Fibroblast of skin of right biceps (primary cell): ENCODE results near the gene TOX2.

Experiments
- DNase-seq: peaks from one replicate; pipeline ENCODE4 v3.0.0-alpha.2; 2013

TOX2 gene

DNA sequence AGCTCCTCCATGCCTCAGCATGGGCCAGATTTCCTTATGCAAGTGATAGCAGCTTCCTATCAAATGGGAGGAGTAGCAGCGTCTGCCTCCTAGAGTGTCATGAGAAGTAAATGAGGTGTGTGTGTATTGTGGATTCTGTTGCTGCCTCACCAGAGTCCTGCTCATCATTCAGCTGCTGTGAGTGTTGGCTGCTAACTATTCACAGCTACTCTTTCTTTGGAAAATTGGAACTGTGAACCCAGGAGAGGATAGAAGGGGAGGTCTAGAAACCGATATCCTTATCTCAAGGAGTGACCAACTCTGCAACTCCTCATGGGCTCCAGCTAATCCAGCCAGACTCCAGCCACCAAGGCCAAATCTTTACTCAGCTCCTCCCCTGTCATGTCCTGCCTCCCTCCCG, 63.3 kb downstream of the TOX2 start:
- no peak for DNase-seq

DNA sequence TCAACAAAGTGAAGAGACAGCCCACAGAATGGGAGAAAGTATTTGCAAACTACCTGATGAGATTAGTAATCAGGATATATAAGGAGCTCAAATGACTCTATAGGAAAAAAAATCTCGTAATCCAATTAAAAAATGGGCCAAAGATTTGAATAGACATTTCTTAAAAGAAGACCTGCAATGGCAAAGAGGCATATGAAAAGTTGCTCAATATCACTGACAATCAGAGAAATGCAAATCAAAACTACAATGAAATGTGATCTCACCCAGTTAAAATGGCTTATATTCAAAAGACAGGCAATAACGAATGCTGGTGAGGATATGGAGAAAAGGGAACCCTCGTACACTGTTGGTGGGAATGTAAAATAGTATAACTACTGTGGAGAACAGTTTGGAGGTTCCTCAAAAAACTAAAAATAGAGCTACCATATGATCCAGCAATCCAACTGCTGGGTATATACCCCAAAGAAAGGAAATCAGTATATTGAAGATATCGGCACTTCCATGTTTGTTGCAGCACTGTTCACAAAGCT, 65.0 kb downstream of the TOX2 start:
- DNase-seq: no peak

DNA sequence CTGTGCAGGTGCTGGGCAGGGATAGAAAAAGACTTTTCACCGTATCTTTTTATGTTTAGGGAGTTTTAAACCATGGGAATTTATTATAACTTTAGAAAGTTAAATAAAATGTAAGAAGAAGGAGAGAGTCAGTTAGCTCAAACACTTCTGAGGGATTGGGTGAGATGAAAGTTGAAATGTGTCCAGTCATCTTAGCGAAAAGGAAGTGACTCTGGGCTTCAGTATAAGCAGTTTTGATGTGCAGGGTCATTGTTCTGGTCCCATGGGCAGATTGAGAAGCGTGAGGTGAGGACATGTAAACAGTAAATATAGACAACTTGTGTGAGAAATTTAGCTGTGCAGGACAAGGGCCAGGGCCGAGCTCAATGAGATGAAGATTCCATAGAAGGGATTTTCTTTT, 66.9 kb downstream of the TOX2 start:
- DNase-seq: no peak

DNA sequence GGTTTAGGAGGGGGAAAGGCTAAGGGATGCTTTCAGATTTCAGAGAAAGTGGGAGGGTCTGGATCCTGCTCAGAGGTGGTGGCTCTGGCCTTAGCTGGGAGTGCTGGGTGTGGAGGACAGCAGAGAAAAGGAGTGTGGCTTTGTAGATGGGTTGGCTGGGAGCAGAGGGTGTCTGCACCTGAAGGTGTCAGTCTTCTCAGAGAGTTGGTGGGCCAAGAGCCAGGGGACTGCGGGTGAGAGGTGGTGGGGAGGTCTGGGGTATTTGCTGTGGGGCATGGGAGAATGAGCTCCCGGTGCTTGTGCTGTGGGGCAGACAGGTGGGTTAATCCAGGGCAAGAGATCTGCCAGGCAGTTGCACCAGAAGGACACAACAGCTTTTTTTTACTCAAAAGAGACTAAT, 67.4 kb downstream of the TOX2 start:
- DNase-seq: no peak

DNA sequence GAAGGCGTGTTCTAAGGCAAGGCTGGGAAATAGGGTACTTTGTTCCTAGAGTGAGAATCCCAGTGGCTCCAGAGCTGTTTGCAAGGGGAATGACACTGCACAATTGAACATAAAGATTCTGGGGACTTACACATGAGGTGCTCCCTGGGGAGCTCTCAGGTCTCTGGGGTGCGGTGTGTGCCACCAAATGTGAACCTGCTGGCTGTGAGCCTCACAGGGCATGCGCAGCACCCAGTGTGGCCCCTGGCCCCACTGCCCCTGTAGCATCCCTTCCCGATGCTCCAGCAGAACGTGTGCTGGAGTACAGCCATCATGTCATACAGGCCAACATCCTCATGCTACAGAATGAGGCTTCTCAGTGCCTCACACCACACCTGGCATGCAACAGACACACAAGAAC, 68.2 kb downstream of the TOX2 start:
- no peak for DNase-seq

DNA sequence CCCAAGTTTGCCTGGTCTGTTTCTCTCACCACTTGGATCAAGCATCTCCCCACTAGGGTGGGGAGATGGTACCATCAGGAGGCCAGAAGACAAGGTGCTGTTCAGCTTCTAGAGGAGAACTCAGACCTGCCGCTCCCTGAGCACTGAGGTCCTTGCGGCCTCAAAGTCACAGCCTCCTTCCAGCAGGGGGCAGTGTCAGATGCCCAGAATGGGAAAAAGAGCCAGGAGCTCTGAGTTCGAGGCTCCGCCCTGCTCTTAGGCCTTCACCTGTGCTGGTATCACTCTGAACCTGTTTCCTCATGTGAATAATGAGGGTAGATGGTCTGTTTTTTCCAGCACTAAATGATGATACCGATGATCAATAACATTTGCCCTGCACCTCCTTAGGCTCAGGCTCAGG, 68.7 kb downstream of the TOX2 start:
- DNase-seq: no peak

DNA sequence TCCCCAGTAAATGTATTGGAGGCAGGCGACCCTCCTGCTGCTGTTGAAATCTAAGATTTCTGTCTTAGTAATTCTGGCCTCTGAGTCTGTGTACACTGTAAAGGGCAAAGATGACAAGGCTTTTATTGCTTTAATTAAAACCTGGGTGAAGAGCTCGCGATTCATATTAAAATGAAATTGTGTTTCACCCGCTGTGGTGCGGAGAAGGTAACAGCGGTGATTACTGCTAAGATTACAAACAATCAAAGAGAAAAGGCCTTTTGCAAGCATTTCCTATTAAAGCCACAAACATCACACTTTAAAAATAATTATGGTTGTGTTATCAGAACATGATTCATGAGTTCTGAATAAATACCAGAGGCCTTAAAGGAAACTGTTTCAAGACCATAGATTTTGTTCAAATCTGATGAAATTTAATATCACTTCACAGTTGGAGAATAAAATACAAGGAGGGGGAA, 69.3 kb downstream of the TOX2 start:
- no peak for DNase-seq

DNA sequence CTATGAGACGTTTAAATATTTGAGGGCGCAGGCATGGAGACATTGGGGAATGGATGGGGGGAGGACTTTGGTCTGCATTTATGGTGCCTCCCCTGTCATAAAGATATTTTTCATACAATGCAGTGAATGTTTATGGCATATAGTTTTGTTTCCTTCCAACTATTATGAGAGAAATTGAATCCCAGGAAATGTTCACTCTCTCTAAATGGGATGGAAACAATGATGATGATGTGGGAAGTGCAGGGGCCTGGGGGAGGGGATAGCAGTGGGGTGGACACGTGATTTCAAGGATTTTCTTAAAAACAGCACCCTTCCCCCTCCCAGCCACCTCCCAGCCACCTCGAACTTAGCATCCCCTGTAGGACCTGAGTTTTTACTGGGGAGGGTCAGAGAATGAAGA, 69.9 kb downstream of the TOX2 start:
- peak; percentile 19 for DNase-seq

DNA sequence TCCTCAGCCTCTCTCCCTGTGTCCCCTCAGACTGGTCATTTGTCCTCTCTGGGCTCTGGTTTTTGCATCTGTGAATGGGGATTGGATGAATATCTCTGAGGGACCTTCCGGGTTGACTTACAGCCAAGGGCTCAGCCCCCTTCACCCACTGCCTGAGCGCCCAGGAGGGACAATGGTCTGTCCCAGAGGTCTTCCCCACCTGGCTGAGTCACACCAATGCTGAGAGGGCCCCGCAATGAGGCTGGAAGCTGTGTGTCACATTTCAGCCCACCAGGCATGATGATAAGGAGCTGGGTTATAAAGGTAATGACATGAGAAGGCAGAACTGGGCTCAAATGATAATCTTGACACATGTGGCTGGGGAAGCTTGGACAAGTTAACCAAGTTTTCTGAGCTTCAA, 70.5 kb downstream of the TOX2 start:
- DNase-seq: no peak

DNA sequence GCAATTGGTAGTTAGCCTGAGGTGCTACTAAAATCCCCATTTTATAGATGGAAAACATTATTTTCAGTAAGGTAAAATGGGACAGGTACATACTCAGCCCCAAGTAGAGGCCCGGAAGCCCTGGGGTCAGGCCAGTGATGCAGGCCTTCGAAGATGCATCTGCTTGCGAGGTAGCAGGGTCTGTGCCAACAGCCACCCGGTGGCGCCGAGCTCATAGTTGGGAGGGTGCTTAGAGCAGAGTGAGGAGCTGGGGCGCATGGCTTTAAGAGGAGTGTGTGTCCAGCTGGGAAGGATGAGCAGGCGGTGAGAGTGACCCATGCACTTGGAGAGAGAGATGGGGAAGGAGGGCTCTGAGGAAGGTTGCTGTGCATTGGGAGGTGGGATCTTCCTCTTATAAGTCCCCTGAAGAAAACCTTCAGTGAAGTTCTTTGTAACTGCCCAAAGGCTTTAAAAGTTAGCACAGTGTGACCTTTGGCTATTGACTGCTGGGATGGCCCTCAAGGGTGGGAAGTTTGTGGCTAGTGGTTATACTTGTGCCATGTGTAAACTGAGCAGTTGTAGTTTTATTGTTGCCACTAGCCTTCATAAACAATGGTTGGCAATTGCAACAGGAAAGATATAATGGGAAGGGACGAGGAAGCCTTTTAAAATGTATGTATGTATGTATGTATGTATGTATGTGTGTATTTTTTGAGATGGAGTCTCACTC, 71.1 kb downstream of the TOX2 start:
- DNase-seq: no peak

DNA sequence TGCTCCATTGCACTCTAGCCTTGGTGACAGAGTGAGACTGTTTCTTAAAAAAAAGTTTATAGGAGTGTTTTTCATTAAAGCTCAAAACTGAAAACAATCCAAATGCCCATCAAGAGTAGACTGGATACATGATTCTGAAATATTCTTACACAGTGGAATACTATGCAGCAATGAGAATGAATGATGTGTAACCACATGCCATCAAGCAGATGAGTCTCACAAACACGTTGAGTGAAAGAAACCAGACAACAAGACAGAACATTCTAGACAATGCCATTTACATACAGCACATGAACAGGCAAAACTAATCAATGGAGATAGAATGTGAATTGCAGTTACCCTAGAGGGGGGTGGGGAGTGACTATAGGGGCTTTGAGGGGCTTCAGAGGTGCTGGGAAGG, 72.4 kb downstream of the TOX2 start:
- no peak for DNase-seq

DNA sequence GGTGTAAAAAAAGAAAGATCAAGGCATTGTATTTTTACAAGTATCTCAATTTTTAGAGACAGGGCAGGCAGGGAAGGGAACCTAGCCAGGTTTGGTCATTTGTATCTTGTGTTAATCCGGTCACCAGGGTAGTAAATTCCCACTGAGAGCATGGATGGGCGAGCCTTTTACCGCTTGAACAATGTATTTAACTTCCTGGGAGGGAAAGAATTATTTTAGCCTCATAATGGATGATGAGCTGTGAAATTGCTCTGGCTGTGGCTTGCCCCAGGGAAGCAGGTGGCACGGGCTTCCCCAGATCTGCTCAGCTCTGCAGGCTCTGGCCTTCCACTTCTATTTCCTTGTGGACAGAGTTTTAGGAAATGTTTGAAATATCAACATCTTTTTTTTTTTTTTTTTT, 72.9 kb downstream of the TOX2 start:
- DNase-seq: no peak

DNA sequence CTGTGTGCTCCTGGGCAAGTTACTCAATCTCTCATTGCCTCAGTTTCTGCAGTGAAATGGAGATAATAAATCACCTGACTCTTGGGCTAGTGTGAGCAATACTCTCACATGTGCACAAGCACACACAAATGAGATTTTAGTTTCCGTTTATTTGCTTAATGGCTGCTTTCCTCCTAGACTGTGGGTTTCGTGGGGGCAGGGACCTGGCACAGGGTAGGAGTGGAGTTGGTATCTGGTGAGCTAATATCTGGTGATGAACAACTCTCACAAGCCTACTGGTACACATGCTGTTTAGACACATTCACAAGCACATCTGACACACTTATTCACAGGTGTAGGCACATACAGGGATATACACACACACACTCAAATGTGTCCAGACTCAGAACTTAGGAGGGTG, 73.8 kb downstream of the TOX2 start:
- no peak for DNase-seq

DNA sequence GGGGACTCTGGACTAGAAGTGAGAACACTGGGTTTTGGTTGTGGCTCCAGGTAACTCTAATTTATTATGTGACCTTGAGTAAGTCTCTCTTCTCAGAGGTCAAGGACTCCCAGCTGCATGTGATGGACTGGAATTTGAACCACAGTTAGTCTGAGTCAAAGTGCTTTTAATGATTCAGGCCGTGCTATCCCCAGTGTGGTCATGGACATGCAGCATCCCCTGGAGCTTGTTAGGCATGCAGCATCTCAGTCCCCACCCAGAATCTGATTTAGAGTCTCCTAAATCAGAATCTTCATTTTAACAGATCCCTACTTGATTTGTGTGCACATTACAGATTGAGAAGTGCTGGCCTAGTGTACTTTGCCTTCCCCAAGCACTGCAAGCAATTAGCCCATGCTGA, 74.2 kb downstream of the TOX2 start:
- DNase-seq: peak; percentile 51

DNA sequence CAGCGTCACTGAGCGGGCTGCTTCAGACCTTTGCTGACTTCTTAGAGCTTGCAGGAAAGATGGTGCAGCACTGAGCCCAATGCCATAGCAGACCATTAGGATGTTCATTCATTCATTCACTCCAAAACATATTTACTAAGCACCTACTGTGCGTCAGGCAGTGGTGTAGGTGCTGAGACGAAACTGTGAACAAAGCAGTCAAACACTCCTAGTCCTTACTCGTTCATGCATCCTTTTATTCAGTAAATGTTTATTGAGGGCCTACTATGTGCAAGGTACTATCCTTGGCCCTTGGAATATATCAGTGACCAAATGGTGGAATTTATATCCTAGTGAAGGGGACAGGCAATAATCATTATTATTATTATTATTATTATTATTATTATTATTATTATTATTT, 76.6 kb downstream of the TOX2 start:
- no peak for DNase-seq

DNA sequence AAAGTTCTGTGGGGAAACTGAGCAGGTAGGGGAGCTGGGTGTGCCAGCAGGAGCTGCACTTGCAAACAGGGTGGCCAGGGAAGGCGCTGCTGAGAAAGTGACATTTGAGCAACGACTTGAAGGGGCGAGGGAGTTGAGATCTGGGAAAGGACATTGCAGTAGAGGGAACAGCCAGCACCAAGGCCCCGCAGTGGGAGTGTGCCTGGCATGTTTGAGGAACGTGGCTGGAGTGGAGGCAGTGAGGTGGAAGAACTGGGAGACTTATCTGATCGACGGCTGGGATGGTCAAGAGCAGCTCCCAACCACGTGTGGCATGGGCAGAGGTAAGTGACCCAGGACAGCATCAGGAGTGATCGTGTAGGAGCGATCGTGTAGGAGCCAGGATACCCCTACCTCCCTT, 77.3 kb downstream of the TOX2 start:
- DNase-seq: no peak

DNA sequence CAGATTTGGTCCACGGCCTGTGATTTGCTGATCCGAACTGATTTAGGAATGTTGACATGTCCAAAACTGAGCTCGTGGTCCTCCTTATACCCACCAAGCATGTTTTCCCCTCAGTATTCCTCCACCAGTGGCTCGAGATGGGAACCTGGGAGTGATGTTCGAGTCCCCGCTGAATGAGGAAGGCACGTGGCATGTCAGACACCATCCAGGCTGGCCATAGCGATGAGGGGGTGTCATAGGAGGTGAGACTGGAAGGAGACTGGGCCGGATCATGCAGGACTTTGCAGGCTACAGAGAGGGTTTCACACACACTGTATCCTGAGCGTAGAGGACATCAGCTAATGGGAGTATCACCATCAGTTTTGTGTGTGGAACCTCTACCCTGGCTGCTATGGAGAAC, 78.2 kb downstream of the TOX2 start:
- no peak for DNase-seq

DNA sequence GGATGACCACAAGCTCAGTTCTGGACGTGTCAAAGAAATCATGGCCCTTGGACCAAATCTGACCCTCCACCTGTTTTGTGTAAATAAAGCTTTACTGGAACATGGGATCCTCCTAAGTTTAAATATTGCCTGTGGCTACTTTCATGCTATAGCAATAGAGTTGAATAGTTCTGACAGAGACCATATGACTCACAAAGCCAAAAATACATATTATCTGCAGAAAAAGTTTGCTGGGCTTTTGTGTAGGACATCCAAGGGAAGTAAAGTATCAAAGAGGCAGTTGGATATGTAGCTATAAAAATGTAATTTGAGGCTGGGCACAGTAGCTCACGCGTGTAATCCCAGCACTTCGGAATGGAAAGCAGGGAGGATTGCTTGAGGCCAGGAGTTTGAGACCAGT, 78.9 kb downstream of the TOX2 start:
- peak; percentile 49 for DNase-seq

DNA sequence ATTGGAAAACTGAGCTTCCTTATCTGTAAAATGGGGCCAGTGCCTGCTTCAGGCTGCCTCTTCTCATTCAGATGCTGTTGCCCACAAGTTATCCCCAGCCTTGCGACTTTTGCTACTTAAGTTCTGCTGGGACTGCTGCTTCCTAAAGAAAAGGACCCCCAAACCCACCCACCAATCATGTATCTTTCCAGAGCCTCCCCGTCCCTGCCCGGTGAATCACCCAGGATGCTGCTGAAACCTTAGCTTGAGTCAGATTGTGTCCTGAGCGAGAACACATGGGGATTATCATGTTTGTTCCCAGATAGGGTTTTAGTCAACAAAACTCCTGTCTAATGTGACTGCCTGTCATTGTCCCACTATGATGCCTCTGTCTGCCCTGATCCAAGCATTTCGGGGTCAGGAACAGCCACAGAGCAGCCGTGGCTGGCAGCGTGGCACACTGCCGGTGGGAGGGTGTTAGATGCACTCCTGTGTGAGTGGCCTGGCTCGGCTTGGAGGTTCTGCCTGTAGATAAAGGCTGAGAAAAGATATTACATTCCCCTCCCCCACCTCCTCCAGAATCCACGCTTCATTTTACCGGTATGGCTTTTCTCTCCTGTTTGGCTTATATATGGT, 79.9 kb downstream of the TOX2 start:
- peak; percentile 59 for DNase-seq

DNA sequence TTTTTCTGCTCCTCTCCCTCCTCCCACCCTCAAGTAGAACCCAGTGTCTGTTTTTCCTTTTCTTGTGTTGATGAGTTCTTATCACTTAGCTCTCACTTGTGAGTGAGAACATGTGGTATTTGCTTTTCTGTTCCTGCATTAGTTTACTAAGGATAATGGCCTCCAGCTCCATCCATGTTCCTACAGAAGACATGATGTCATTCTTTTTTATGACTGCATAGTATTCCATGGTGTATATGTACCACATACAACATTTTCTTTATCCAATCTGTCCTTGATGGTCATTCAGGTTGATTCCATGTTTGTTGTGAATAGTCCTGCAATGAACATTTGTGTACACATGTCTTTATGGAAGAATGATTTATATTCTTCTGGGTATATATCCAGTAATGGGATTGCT, 81.0 kb downstream of the TOX2 start:
- no peak for DNase-seq

DNA sequence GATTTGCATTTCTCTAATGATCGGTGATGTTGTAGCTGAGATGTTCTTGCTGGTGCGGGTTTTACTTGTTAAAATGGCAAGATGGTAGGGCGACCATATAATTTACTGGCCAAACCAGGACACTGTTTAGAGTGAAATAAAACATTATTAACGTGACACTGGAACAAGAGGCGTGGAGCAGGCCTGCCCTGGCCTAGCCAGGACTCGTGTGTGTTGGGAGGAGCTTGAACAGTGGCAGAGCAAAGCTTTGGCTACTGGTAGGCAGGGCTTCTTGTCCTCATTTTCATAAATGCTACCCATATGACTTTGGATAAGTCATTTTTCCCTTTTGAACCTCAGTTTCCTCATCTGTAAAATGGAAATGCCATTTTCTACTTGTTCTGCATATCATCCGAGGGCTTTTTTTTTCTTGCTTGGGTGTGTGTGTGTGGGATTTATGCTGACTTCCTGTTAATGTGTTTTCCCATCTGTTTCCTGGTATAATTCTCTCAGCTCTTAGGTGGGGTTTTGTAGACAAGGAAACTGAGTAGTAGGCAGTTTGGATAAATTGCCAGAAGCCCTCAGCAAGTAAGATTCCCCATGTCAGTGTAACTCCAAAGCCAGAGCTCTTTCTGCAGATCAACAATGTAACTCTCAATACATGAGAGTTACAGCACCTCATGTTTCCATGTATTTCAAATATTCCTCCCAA, 81.7 kb downstream of the TOX2 start:
- no peak for DNase-seq

DNA sequence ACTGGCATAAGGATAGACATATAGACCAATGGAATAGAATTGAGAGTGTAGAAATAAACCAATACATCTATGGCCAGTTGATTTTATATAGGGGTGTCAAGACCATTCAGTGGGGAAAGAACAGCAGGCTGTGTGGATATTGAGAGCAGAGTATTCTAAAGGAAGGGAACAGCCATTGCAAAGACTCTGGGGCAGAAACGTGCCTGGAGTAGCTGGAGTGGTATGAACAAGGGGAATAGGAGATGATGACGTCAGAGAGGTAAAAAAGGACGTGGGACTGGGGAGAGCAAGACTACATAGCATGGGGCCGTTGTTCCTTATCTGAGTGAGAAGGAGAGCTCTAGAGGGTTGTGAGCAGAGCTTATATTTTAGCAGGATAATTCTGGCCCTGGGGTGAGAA, 85.2 kb downstream of the TOX2 start:
- no peak for DNase-seq

DNA sequence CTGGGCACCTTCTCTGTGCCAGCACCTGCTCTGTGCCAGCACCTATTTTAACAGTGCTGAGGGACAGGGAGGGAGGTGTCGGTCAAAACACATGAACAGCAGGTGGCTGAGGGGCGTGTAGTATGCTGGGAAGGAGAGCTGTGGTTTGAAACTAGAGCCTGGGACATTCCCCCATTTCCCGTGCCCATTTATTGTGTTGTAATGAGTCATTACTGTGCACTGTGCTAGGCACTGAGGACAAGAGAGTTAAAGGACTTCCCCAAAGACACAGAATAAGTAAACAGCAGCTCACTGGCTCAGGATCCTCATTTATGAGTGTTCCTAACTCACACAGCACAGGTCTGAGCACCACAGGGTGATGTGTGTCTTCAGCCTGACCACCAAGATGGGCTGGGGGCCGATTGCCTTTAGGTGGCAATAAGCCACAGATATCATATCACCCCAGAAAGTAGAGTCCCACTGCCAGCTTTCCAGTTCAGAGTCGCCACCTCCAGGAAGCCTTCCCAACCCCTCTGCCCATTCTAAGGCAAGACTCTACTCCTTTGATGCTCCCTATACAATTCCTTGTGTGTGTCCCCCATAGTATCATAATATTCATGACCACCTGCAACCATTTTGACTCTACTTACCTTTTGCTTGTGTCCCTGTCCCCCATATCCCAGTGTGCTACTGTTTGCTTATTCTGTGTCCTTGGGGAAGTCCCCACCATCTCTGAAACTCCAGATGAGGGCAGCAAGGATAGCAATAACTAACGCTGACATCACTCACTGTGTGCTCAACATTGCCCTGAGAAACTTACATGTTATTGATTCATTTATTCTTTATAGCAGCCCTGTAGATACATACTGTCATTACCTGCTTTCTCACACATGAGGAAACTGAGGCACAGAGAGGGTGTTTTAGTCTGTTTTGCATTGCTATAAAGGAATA, 87.3 kb downstream of the TOX2 start:
- DNase-seq: no peak
